PC-9 (cell line): ENCODE results near the gene JUP. TPM values are rescaled to one million over a fixed set of nuclear protein-coding genes. Genes with fewer than 3 reads are reported as not detected.

ENCODE experiments used
- BruUV-seq: library from RNA; stranded (reverse); fragments of 400-500 nt; replicated peaks from 2 replicates; lab custom pipeline; 2021; lab: Mats Ljungman, UMichigan
- CTCF ChIA-PET: fragments of 300-600 bp; sonication (Branson Sonifier 250); formaldehyde crosslinking; loops from one replicate; lab custom pipeline; 2022; ENCODE audit warnings: antibody characterized with exemption; lab: Charles Lee
- POLR2A ChIA-PET: fragments of 300-600 bp; sonication (Branson Sonifier 250); formaldehyde crosslinking; loops from one replicate; lab custom pipeline; 2022; ENCODE audit warnings: antibody characterized with exemption; ENCODE audit not compliant: unreplicated experiment; lab: Charles Lee
- DNase-seq, 2 experiments: peaks; one replicate each; pipeline versions ENCODE4 v3.0.0 to v3.0.0-alpha.2; 2015 to 2022; ENCODE audit warnings: mixed read lengths in 1 of 2
- H2AFZ ChIP-seq: fragments of 200-600 bp; sonication (generic); 2 replicates; pipeline ENCODE4 v1.8.1; 2017; ENCODE audit warnings: antibody characterized with exemption
- H3F3A ChIP-seq: fragments of 200-600 bp; sonication (generic); 2 replicates; pipeline ENCODE4 v1.8.1; 2017; ENCODE audit warnings: antibody characterized with exemption, mild to moderate bottlenecking, low read depth; ENCODE audit not compliant: insufficient read depth
- H3K27ac ChIP-seq: fragments of 200-600 bp; sonication (generic); 2 replicates; pipeline ENCODE4 v1.6.1; 2016; ENCODE audit warnings: mixed run types
- H3K27me3 ChIP-seq: fragments of 200-600 bp; sonication (generic); 2 replicates; pipeline ENCODE4 v1.6.1; 2016; ENCODE audit warnings: low read depth, mixed run types; ENCODE audit not compliant: insufficient read depth
- H3K36me3 ChIP-seq: fragments of 200-600 bp; sonication (generic); 2 replicates; pipeline ENCODE4 v1.6.1; 2016; ENCODE audit warnings: low read depth, mixed run types
- H3K4me1 ChIP-seq: fragments of 200-600 bp; sonication (generic); replicated peaks from 2 replicates; pipeline ENCODE4 v1.6.1; 2016; ENCODE audit warnings: mixed run types; ENCODE audit not compliant: insufficient read depth
- H3K4me2 ChIP-seq: fragments of 200-600 bp; sonication (generic); 2 replicates; pipeline ENCODE4 v1.6.1; 2017; ENCODE audit warnings: mixed run types
- H3K4me3 ChIP-seq: fragments of 200-600 bp; sonication (generic); 2 replicates; pipeline ENCODE4 v1.6.1; 2016; ENCODE audit warnings: mixed run types
- H3K79me2 ChIP-seq: fragments of 200-600 bp; sonication (generic); 2 replicates; pipeline ENCODE4 v1.6.1; 2017; ENCODE audit warnings: low read depth, mixed run types
- H3K9me2 ChIP-seq: fragments of 200-600 bp; sonication (generic); 2 replicates; pipeline ENCODE4 v1.8.1; 2017; ENCODE audit warnings: mild to moderate bottlenecking; ENCODE audit not compliant: insufficient read depth
- H3K9me3 ChIP-seq: fragments of 200-600 bp; sonication (generic); 2 replicates; pipeline ENCODE4 v1.8.1; 2016; ENCODE audit warnings: low read depth; ENCODE audit not compliant: insufficient read depth
- H4K20me1 ChIP-seq: fragments of 200-600 bp; sonication (generic); 2 replicates; pipeline ENCODE4 v1.8.1; 2017; ENCODE audit not compliant: insufficient read depth
- CTCF ChIP-seq: fragments of 200-600 bp; sonication (generic); conservative IDR thresholded peaks from 2 replicates; pipeline ENCODE4 v1.6.1; 2017; ENCODE audit warnings: mixed run types, antibody characterized with exemption, mild to moderate bottlenecking, moderate library complexity
- EZH2 ChIP-seq: fragments of 200-600 bp; sonication (generic); IDR thresholded peaks from 2 replicates; pipeline ENCODE4 v1.8.0; 2017; ENCODE audit warnings: antibody characterized with exemption, low read depth
- intact Hi-C: fragments of 100-400 bp; cut with micrococcal nuclease; formaldehyde crosslinking; loops from one replicate; pipeline ENCODE4 v1.10.0; 2022; ENCODE audit not compliant: unreplicated experiment
- total RNA-seq: library from RNA; stranded (reverse); gene quantifications from 2 replicates; pipeline ENCODE4 v1.2.3, GENCODE V29; 2021

The JUP gene
- total RNA-seq, 1 experiment from 2014 or later: 259 TPM

- peaks cover 20% of the 10 kb centered on the region for H3K36me3 ChIP-seq
- POLR2A ChIA-PET: no interaction called here
Measured at GRCh38 chr17:41767324-41768042, 19.0 kb downstream of the JUP start.

GRCh38 chr17:41766135-41766534 lies 20.4 kb downstream of the JUP start:
- DNase-seq: no peak
- no peaks in the 10 kb centered on the region for H3K9me2 ChIP-seq
- TF ChIP-seq CTCF (no peak), EZH2 (no peak)
- peaks cover 22% of the 10 kb centered on the region for H3K36me3 ChIP-seq
- no peaks in the 10 kb centered on the region for H3K4me1 ChIP-seq
- ChIA-PET POLR2A (no interaction called here), CTCF (no interaction called here)
- H3K4me2 ChIP-seq: no peak overlapping the region
- no peaks in the 10 kb centered on the region for H3K27me3 ChIP-seq
- intact Hi-C loops: no loop called here
- no peaks in the 10 kb centered on the region for H3K9me3 ChIP-seq
- BruUV-seq: no TSS peak
- no peak overlapping the region for H3K4me3 ChIP-seq
- no peaks in the 10 kb centered on the region; the same call in 1 of the 2 replicates for H4K20me1 ChIP-seq
- H3K79me2 ChIP-seq: peaks cover 13% of the 10 kb centered on the region; the same call in 1 of the 2 replicates
- no peak overlapping the region for H2AFZ ChIP-seq
- peaks cover 4% of the 10 kb centered on the region; the same call in 1 of the 2 replicates for H3F3A ChIP-seq
- no peak overlapping the region for H3K27ac ChIP-seq

More at GRCh38 chr17:41767324-41768042, 19.0 kb downstream of the JUP start:
- CTCF ChIA-PET: interaction anchor here (1.0 kb wide), 1 partner anchor 34 kb away, joined by 4 read pairs; no protein-coding TSS in a partner anchor
- H3F3A ChIP-seq: peaks cover 5% of the 10 kb centered on the region
- peaks cover 22% of the 10 kb centered on the region for H3K79me2 ChIP-seq
- no peak overlapping the region for H3K4me2 ChIP-seq
- H3K4me3 ChIP-seq: no peak overlapping the region
- no peaks in the 10 kb centered on the region for H3K9me3 ChIP-seq
- intact Hi-C loops: no loop called here
- no peaks in the 10 kb centered on the region for H3K9me2 ChIP-seq
- H4K20me1 ChIP-seq: peaks cover 6% of the 10 kb centered on the region
- BruUV-seq: no TSS peak
- H3K27me3 ChIP-seq: no peaks in the 10 kb centered on the region
- DNase-seq: no peak
- TF ChIP-seq EZH2 (no peak), CTCF (no peak)
- no peak overlapping the region for H2AFZ ChIP-seq
- no peak overlapping the region for H3K27ac ChIP-seq
- H3K4me1 ChIP-seq: peaks cover 11% of the 10 kb centered on the region

GRCh38 chr17:41763327-41763726 lies 23.2 kb downstream of the JUP start:
- Histone ChIP-seq H3F3A (peaks cover 10% of the 10 kb centered on the region; the same call in 1 of the 2 replicates), H3K9me2 (no peaks in the 10 kb centered on the region), H3K4me2 (no peak overlapping the region), H2AFZ (no peak overlapping the region), H3K36me3 (peaks cover 20% of the 10 kb centered on the region), H3K4me1 (no peaks in the 10 kb centered on the region), H4K20me1 (no peaks in the 10 kb centered on the region; the same call in 1 of the 2 replicates), H3K9me3 (no peaks in the 10 kb centered on the region), H3K27me3 (no peaks in the 10 kb centered on the region), H3K4me3 (no peak overlapping the region), H3K27ac (no peak overlapping the region), H3K79me2 (no peaks in the 10 kb centered on the region)
- TF ChIP-seq EZH2: no peak
- no peak for TF ChIP-seq CTCF
- DNase-seq: no peak
- CTCF ChIA-PET: no interaction called here
- intact Hi-C loops: no loop called here
- POLR2A ChIA-PET: no interaction called here
- BruUV-seq: no TSS peak
